ENCODE data around the gene HOXD11.

GRCh38 chr2:176085861-176086771 is 21.0 kb upstream of the HOXD11 start:
- no peak for TF ChIP-seq CEBPB (IDR thresholded peaks at IDR 0.05)
- TF ChIP-seq MAX (IDR thresholded peaks at IDR 0.05) = no peak
- peak; percentile 61 for TF ChIP-seq RAD21 (IDR thresholded peaks at IDR 0.05; ENCODE audit: low read depth)
- no peak for TF ChIP-seq REST (IDR thresholded peaks at IDR 0.05; ENCODE audit: low read depth)
- no peak for TF ChIP-seq EP300 (IDR thresholded peaks at IDR 0.05; ENCODE audit: borderline replicate concordance)
- no peak for TF ChIP-seq TEAD4 (IDR thresholded peaks at IDR 0.05)
- no peak for TF ChIP-seq CREB1 (IDR thresholded peaks at IDR 0.05; ENCODE audit: low read depth)
- TF ChIP-seq YY1 (IDR thresholded peaks at IDR 0.05; ENCODE audit: low read depth) = no peak
- TF ChIP-seq FOXM1 (IDR thresholded peaks at IDR 0.05; ENCODE audit: borderline replicate concordance, low read depth) = no peak
- no peak for TF ChIP-seq EGR1 (IDR thresholded peaks at IDR 0.05)
- no peak for TF ChIP-seq TAF1 (IDR thresholded peaks at IDR 0.05; ENCODE audit: low read depth)
- no peak for TF ChIP-seq TCF12 (IDR thresholded peaks at IDR 0.05; ENCODE audit: low read depth)

Measured in Ishikawa (cell line).